ENCODE data around the gene THAP3.

Gene THAP3

GRCh38 chr1:6624710-6625583 is at the start of gene THAP3:
TSS of gene THAP3 (plus strand) at chr1:6624868. CDS start at chr1:6625219, 351 bp downstream.
- peak; percentile 67 to 72 for DNase-seq

GRCh38 chr1:6577831-6578525 is 46.7 kb upstream of the THAP3 start:
- no peak for DNase-seq

- DNase-seq: no peak
Observed at GRCh38 chr1:6578624-6579373, 45.9 kb upstream of the THAP3 start.

- peak; percentile 90 to 96 for DNase-seq
Observed at GRCh38 chr1:6579374-6580118, 45.1 kb upstream of the THAP3 start, which contains the start of gene ZBTB48. TSS of gene ZBTB48 (plus strand) at chr1:6579994. CDS start at chr1:6580610, 616 bp downstream.

- no peak for DNase-seq
Observed at GRCh38 chr1:6580119-6580592, 44.5 kb upstream of the THAP3 start.

- DNase-seq: no peak
Observed at GRCh38 chr1:6580593-6581409, 43.9 kb upstream of the THAP3 start.

- DNase-seq: no peak
Observed at GRCh38 chr1:6581561-6582305, 42.9 kb upstream of the THAP3 start.

- no peak for DNase-seq
Observed at GRCh38 chr1:6582370-6582769, 42.3 kb upstream of the THAP3 start.

- DNase-seq: no peak
Observed at GRCh38 chr1:6584126-6585080, 40.3 kb upstream of the THAP3 start.

GRCh38 chr1:6585081-6585722 is 39.5 kb upstream of the THAP3 start:
- no peak for DNase-seq

GRCh38 chr1:6585841-6586240 is 38.8 kb upstream of the THAP3 start:
- DNase-seq: no peak

- DNase-seq: no peak
Observed at GRCh38 chr1:6586404-6586816, 38.3 kb upstream of the THAP3 start.

- no peak for DNase-seq
Observed at GRCh38 chr1:6587261-6588005, 37.2 kb upstream of the THAP3 start.

- no peak for DNase-seq
Observed at GRCh38 chr1:6588128-6588892, 36.4 kb upstream of the THAP3 start.

GRCh38 chr1:6588893-6589520 is 35.7 kb upstream of the THAP3 start:
- DNase-seq: no peak

- DNase-seq: no peak
Observed at GRCh38 chr1:6590046-6590445, 34.6 kb upstream of the THAP3 start.

- no peak for DNase-seq
Observed at GRCh38 chr1:6591222-6591621, 33.4 kb upstream of the THAP3 start.

All from NCI-H187 (cell line).